ENCODE measurements around the gene ZIC5.

ZIC5 gene

GRCh38 chr13:99971576-99972189, at the start of gene ZIC5:
Gene ZIC5, minus strand, starts transcription at chr13:99971767. Its CDS starts 164 bp downstream, at chr13:99971603.
- DNase-seq = no peak

- no peak for DNase-seq
Observed at GRCh38 chr13:100019780-100020356, 48.3 kb upstream of the ZIC5 start.

- DNase-seq = no peak
Observed at GRCh38 chr13:100014621-100015020, 43.1 kb upstream of the ZIC5 start.

DNA sequence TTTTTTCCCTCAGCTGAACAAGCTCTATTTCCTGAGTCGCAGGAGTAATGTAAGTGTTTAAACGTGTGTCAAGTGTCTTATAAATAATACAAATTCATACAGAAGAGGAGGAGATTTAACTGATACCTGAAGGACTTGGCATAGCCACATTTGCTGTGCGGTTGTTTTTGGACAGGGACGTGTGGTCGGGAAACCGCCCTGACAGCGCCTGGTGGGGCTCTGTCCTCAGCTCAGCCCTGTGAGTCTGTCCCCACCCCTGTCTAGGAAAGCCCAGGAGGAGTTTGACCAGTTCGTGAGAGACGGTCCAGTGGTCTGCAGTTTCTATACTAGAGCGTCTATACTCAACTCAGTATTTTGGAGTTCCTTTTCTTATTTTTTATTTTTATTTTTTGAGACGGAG, 26.7 kb upstream of the ZIC5 start:
- no peak for DNase-seq

- no peak for DNase-seq
Observed at GRCh38 chr13:99997702-99998214, 26.2 kb upstream of the ZIC5 start.

DNA sequence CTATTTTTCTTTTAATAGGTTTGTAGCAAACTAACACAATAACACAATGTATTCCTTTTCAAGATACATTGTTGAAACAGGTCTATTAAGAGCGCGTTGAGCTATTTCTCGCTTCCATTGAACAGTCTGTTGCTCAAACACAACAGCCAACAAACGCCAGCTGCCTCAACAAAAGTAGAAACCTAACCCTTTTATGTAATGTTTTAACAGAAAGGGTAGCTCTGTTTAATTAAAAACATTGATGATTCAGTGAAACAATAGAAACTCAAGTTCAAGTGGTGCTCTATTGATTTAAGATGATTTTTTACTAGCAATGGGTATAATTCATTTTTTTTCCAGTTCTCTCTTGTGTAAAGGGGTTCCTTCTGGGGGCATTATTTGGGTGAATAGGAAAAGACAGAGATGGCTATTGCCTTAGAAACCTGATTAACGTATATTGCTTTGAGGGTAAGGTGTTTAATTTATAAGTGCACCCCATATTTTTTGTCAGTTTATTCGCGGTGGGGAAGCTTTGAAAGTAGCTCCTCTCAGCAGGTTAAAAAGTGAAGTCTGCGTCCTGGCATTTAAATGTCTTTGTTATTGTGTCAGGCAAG, 24.9 kb upstream of the ZIC5 start:
- DNase-seq = no peak

DNA sequence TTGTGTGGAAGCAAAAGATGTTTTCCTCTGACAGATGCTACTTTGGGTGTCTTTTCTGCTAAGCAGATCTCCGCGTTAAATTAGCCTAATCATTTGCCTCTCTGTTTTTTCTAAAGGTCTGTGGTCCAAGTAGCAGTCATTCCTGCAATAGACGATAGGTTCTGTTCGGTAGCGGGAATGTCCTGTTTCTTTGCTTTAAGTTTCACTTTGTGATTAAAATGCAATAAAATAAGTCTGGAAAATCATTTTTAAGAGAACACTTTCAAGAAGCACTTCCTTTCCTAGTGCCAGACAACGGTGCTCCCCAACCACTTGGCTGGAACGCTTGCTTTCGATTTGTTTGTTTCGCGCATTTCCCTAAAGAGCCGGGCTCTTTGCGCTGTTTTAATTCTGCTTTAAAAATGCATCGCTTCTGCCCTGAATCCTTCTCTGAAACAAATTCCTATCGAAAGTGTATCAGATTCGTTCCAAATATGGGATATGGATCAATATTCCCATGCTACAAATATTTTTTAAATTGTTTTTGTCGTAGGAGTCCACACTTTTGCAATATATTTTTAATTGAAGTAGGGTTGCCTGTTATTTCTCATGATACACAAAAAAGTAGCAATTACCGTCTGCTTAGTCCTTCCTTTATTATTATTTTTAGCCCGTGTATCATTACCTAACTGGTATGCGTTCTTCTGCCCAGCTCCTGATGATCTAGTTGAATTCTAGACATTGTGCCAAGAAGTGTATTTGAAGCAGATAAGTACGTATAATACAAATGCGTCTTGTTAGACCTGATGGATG, 24.2 kb upstream of the ZIC5 start:
- DNase-seq = no peak

DNA sequence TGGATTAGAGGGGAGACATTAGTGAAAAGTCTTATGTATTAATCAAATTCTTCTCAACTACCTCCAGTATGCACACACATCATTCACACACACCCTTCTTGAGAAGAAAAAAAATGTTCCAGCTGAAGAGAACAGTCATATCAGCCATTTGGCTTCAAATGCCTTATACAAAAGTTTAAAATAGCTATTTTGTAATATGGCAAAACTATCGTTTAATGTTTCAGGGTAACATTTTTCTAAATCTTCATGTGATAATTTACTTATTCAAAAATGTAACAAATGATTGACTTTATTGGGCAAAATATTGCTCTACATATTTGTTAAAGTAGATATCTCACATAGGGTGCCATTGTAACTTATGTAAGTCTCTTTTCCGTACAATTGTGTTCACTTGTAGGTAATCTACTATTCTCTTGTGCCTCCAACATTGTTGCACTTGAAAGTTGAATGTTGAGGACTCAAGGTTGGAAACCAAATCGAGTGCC, 23.6 kb upstream of the ZIC5 start:
- no peak for DNase-seq

- no peak for DNase-seq
Observed at GRCh38 chr13:99994638-99995020, 23.1 kb upstream of the ZIC5 start.

DNA sequence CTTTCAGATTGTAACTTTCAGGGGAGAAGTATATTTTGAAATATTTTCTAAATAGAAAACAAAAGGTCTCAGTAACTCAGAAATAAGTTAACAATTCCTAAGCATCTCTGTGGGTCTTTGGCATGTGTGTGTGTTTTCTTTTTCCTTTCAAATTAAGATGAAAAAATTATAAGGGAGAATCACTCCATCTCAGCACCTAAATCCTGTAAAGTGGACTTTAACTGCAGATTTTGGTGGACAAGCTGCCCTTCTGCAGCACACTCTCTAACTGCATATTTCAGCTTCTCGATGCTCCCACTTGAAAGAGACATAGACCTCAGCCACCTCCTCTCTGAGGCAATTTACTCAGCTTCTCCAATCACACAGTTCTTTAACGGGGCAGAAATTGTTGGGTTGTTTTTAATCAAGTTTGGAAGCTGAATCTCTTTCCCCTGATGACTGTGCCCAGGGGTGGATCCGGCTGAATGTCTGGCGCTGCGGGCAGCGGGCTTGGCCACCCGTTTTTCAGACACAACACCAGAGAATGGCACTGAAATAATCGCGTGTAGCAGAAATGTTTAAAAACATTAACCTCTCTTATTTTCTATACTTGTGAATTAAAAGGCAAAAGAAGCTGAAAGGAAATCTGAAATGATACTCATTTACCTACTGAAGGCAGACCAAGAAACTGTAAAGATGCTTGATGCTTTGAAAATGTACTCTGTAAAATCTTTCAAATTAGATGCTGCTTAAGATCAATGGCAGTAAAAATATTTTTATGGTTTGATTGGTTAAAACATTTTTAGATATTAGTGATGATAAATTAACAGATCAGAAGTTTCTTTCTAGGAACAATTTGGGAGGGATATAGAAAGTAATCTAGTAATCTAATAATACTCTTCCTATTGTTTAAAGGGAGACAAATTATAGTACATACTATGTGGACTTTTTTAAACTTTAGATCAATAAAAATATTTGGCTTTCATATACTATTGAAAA, 22.4 kb upstream of the ZIC5 start:
- no peak for DNase-seq

GRCh38 chr13:99992949-99993351, 21.4 kb upstream of the ZIC5 start:
- DNase-seq = no peak

GRCh38 chr13:99991828-99992775, 20.5 kb upstream of the ZIC5 start:
- no peak for DNase-seq

- no peak for DNase-seq
Observed at GRCh38 chr13:99991013-99991827, 19.7 kb upstream of the ZIC5 start.

- DNase-seq = no peak
Observed at GRCh38 chr13:99990126-99990977, 18.8 kb upstream of the ZIC5 start.

GRCh38 chr13:99989276-99990125, 17.9 kb upstream of the ZIC5 start:
- no peak for DNase-seq

- DNase-seq = no peak
Observed at GRCh38 chr13:99988529-99989275, 17.1 kb upstream of the ZIC5 start.

Data from activated CD4-positive, alpha-beta T cell treated with anti-CD3 and anti-CD28 coated beads, Interleukin-2, Interleukin-6, amounts not matched to agents 100 ng/mL and 50 ng/mL, durations not matched to agents 16 hours and 8 hours (primary cell).